Thyroid gland (tissue), 4 donors: Measurements from ENCODE around the gene MAP1LC3A. TPM values are rescaled to one million over a fixed set of nuclear protein-coding genes. Genes with fewer than 3 reads are reported as not detected.

ENCODE experiments used
- DNase-seq, 2 donors: peaks; one replicate each; pipeline ENCODE4 v3.0.0-alpha.2; 2019
- H3K27ac ChIP-seq, 3 donors: fragments of 200-600 bp; sonication (generic); 1 replicate in 2 of 3; 2 replicates in 1 of 3; pipeline ENCODE4 v1.5.1; 2016 to 2019; ENCODE audit warnings: mild to moderate bottlenecking in 1 of 3, moderate library complexity in 1 of 3
- H3K27me3 ChIP-seq: fragments of 200-600 bp; sonication (generic); one replicate; pipeline ENCODE4 v1.5.1; 2019
- H3K36me3 ChIP-seq, 2 donors: fragments of 200-600 bp; sonication (generic); one replicate each; pipeline ENCODE4 v1.5.1; 2016 to 2019
- H3K4me1 ChIP-seq, 2 donors: fragments of 200-600 bp; sonication (generic); one replicate each; pipeline ENCODE4 v1.5.1; 2017 to 2019
- H3K4me3 ChIP-seq, 3 donors: fragments of 200-600 bp; sonication (generic); replicated peaks in 1 of 3; 1 replicate in 2 of 3; 2 replicates in 1 of 3; pipeline ENCODE4 v1.5.1; 2016; ENCODE audit warnings: mild to moderate bottlenecking in 1 of 3
- H3K9me3 ChIP-seq: fragments of 200-600 bp; sonication (generic); one replicate; pipeline ENCODE4 v1.5.1; 2017
- CTCF ChIP-seq, 6 experiments: fragments of 200-600 bp in 3 of 6; fragments of 450-650 bp in 3 of 6; sonication (generic) in 3 of 6; IDR thresholded peaks; one replicate each; pipeline ENCODE4 v1.5.1; 2016 to 2019; ENCODE audit warnings: antibody characterized with exemption in 6 of 6, mild to moderate bottlenecking in 2 of 6, inconsistent platforms in 1 of 6, moderate library complexity in 1 of 6
- POLR2A ChIP-seq, 2 donors: fragments of 450-650 bp; IDR thresholded peaks; one replicate each; pipeline ENCODE4 v1.6.1; 2017; ENCODE audit warnings: antibody characterized with exemption in 2 of 2, mild to moderate bottlenecking in 2 of 2, moderate library complexity in 1 of 2
- WGBS, 2 donors: methylation state at CpG; one replicate each; pipeline ENCODE4 v1.1.5; 2017; 5-methylcytosine and 5-hydroxymethylcytosine counted together
- intact Hi-C: fragments of 100-400 bp; cut with DNase I; formaldehyde crosslinking; loops from one replicate; pipeline ENCODE4 v1.15.1; 2023
- total RNA-seq, 4 donors: library from RNA; depleted of rRNA; stranded (reverse); fragments of >200 nt; gene quantifications; one replicate each; pipeline ENCODE4 v1.2.3, GENCODE V29; 2016

Gene MAP1LC3A
- total RNA-seq: 100 to 1,000 TPM; 119 to 163 (median 130) TPM

- peaks cover 5 to 13% of the 10 kb centered on the region in 2 donors for H3K4me1 ChIP-seq
- intact Hi-C loops: no loop called here
- peak; percentile 94 to 96 for DNase-seq
- H3K4me3 ChIP-seq: peak within 1 kb of the TSS; percentile 56 to 80 (median 58)
- TF ChIP-seq CTCF (IDR thresholded peaks at IDR 0.05) (peak in 1 of 6 experiments; percentile 34), POLR2A (IDR thresholded peaks at IDR 0.05) (peak in 1 of 2 donors; percentile 79)
- H3K36me3 ChIP-seq: no peaks in the 10 kb centered on the region
- no peaks in the 10 kb centered on the region for H3K27me3 ChIP-seq
- WGBS, 2 donors: 0 to 1% methylated on average over 10 to 30 of the region's 103 CpGs
- H3K27ac ChIP-seq: peak within 1 kb of the TSS; percentile 93 to 99 (median 98)
- H3K9me3 ChIP-seq: no peaks in the 10 kb centered on the region
Measured at GRCh38 chr20:34558320-34559218, at the start of gene MAP1LC3A. TSS of gene MAP1LC3A (plus strand) at chr20:34558718. CDS start at chr20:34558869, 151 bp downstream.

- no peak overlapping the region for H3K4me3 ChIP-seq
- peaks cover 11 to 18% of the 10 kb centered on the region in 2 donors for H3K36me3 ChIP-seq
- peak overlapping the region; percentile 8 to 83 (median 80) for H3K27ac ChIP-seq
- H3K27me3 ChIP-seq: no peaks in the 10 kb centered on the region
- 93% methylated on average over 1 of the region's 1 CpG for WGBS, 2 donors
- no peak for DNase-seq
- TF ChIP-seq POLR2A (IDR thresholded peaks at IDR 0.05) (no peak), CTCF (IDR thresholded peaks at IDR 0.05) (no peak)
- intact Hi-C loops: no loop called here
- H3K9me3 ChIP-seq: no peaks in the 10 kb centered on the region
- H3K4me1 ChIP-seq: peaks cover 26 to 38% of the 10 kb centered on the region in 2 donors
Measured at GRCh38 chr20:34510575-34510974, 47.9 kb upstream of the MAP1LC3A start.

GRCh38 chr20:34511891-34512265, 46.6 kb upstream of the MAP1LC3A start:
- H3K9me3 ChIP-seq: no peaks in the 10 kb centered on the region
- no peaks in the 10 kb centered on the region for H3K27me3 ChIP-seq
- H3K4me3 ChIP-seq: no peak overlapping the region
- no peak for DNase-seq
- WGBS, 2 donors: 76 to 87% methylated on average over 3 of the region's 3 CpGs
- TF ChIP-seq CTCF (IDR thresholded peaks at IDR 0.05) (no peak), POLR2A (IDR thresholded peaks at IDR 0.05) (no peak)
- peaks cover 5 to 7% of the 10 kb centered on the region in 2 donors for H3K36me3 ChIP-seq
- peaks cover 26 to 38% of the 10 kb centered on the region in 2 donors for H3K4me1 ChIP-seq
- H3K27ac ChIP-seq: peak overlapping the region; percentile 60 to 83 (median 80)
- intact Hi-C loops: no loop called here

- 63 to 70% methylated on average over 4 of the region's 4 CpGs for WGBS, 2 donors
- peak overlapping the region; percentile 60 to 83 (median 80) for H3K27ac ChIP-seq
- no peak overlapping the region for H3K4me3 ChIP-seq
- H3K27me3 ChIP-seq: no peaks in the 10 kb centered on the region
- peaks cover 5 to 6% of the 10 kb centered on the region in 2 donors for H3K36me3 ChIP-seq
- peaks cover 31 to 38% of the 10 kb centered on the region in 2 donors for H3K4me1 ChIP-seq
- TF ChIP-seq POLR2A (IDR thresholded peaks at IDR 0.05): peak in 1 of 2 donors; percentile 19
- TF ChIP-seq CTCF (IDR thresholded peaks at IDR 0.05): no peak
- peak; percentile 42 to 49 for DNase-seq
- no peaks in the 10 kb centered on the region for H3K9me3 ChIP-seq
- intact Hi-C loops: no loop called here
Measured at GRCh38 chr20:34512266-34512954, 46.1 kb upstream of the MAP1LC3A start.
